22Rv1 (cell line): ENCODE results near the gene ETV7.

ENCODE experiments used
- H3K27ac ChIP-seq: fragments of 450-650 bp; 2 replicates; pipeline ENCODE4 v1.5.1; 2017
- CTCF ChIP-seq: fragments of 450-650 bp; IDR thresholded peaks from 2 replicates; pipeline ENCODE4 v1.5.1; 2017; ENCODE audit warnings: mild to moderate bottlenecking
- ZFX ChIP-seq: fragments of 450-650 bp; IDR thresholded peaks from 2 replicates; pipeline ENCODE4 v1.6.1; 2017; ENCODE audit warnings: antibody characterized with exemption, borderline replicate concordance

Gene ETV7

GRCh38 chr6:36362551-36363370, 24.7 kb downstream of the ETV7 start:
- TF ChIP-seq CTCF = no peak
- no peak for TF ChIP-seq ZFX

GRCh38 chr6:36361071-36361470, 26.4 kb downstream of the ETV7 start:
- no peak overlapping the region for H3K27ac ChIP-seq
- TF ChIP-seq CTCF (no peak), ZFX (no peak)

More at GRCh38 chr6:36362551-36363370, 24.7 kb downstream of the ETV7 start:
- no peak overlapping the region for H3K27ac ChIP-seq

- no peak overlapping the region for H3K27ac ChIP-seq
These were observed 27.0 kb downstream of the ETV7 start for GRCh38 chr6:36360241-36361054.

GRCh38 chr6:36358226-36358915, 29.1 kb downstream of the ETV7 start:
- no peak overlapping the region for H3K27ac ChIP-seq
- TF ChIP-seq CTCF = no peak
- TF ChIP-seq ZFX = no peak

More at GRCh38 chr6:36360241-36361054, 27.0 kb downstream of the ETV7 start:
- TF ChIP-seq CTCF (peak; percentile 82), ZFX (no peak)

- no peak overlapping the region for H3K27ac ChIP-seq
- TF ChIP-seq ZFX = no peak
- TF ChIP-seq CTCF = no peak
These were observed 29.6 kb downstream of the ETV7 start for GRCh38 chr6:36357872-36358225.

- no peak overlapping the region for H3K27ac ChIP-seq
- TF ChIP-seq ZFX (no peak), CTCF (no peak)
These were observed 31.6 kb downstream of the ETV7 start for GRCh38 chr6:36355819-36356218.
